Hematopoietic multipotent progenitor cell treated with erythropoietin and hydrocortisone succinate and interleukin-3 and kit ligand, for 6 days (in vitro differentiated cells): ENCODE measurements around the gene NPSR1.

Experiments
- DNase-seq: peaks from one replicate; pipeline ENCODE4 v3.0.0-alpha.2; 2015

The NPSR1 gene

DNA sequence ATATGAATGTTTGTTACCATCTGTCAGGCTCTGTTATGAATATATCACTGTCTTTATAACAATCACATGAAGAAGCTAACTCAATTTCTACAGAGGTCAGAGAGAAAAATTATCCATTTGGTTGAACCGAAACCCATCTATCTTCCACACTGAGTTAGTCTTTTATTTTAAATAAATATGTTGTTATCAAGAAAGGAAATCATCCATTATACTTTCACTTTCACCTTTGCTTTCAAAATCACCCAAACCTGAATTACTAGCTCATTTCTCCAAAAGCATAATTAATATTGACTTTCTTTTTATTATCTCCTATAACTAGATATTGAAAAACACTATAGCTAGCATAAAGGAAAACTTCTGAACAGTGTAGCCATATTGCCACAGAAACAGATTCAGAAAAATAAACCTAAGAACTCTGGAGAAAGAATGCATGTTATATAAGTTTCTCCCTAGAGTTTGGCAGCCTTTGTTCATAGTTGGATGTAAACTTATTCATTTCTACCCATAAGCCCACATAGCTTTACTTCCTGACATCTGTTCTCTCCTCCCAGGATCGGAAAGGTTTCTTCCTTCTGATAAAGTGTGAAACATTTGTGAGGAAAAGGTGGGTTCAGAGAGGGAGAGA lies 66.0 kb downstream of the NPSR1 start:
- no peak for DNase-seq

DNA sequence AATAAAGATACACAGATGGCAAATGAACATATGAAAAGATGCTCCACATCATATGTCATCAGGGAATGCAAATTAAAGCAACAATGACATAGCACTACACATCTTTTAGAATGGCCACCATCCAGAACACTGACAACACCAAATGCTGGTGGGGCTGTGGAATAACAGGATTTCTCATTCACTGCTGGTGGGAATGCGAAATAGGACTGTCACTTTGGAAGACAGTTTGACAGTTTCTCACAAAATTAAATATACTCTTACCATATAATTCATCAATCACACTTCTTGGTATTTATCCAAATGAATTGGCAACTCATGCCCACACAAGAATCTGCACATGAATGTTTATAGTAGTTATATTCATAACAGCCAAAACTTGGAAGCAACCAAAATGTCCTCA lies 68.2 kb downstream of the NPSR1 start:
- no peak for DNase-seq

GRCh38 chr7:34727464-34727995 lies 69.5 kb downstream of the NPSR1 start:
- DNase-seq, result no peak

GRCh38 chr7:34728156-34728555 lies 70.1 kb downstream of the NPSR1 start:
- DNase-seq, result no peak

- DNase-seq, result no peak
These were observed 76.8 kb downstream of the NPSR1 start for GRCh38 chr7:34734771-34735170.

DNA sequence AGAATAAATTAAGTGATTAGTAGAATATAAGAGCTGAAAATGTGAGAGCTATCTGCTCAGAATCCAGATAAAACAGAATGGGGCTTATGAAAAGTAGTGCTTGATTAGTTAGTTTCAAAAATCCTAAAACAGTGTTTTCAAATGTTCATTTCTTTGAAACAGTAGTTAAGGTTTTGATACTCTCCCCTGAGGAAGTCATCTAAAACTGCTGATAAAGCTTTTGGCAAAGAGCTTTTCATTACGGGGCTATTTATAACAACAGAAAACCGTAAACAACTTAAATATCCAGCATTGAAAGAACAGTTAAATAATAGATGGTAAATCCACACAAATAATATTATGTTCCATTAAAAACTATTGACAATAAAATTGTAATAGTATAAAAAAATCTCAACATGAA lies 77.5 kb downstream of the NPSR1 start:
- DNase-seq, result no peak

DNA sequence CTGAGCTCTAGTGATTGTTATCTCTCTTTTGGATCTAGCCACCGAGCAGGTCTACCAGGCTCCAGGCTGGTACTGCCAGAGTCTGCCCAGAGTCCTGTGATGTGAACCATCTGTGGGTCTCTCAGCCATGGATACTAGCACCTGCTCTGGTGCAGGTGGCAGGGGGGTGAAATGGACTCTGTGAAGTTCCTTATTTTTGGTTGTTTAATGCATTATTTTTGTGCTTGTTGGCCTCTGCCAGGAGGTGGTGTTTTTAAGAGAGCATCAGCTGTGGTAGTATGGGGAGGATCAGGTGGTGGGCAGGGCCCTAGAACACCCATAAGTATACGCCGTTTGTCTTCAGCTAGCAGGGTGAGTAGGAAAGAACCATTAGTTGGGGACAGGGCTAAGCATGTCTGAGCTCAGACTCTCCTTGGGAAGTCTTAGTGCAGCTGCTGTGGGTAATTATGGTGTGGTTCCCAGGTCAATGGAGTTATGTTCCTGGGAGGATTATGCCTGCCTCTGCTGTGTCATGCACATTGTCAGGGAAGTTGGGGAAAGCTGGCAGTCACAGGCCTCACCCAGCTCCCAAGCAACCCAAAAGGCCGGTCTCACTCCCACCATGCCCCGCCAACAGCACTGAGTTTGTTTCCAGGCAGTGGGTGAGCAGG lies 81.8 kb downstream of the NPSR1 start:
- no peak for DNase-seq

- DNase-seq, result no peak
These were observed 82.8 kb downstream of the NPSR1 start for GRCh38 chr7:34740840-34741239.

DNA sequence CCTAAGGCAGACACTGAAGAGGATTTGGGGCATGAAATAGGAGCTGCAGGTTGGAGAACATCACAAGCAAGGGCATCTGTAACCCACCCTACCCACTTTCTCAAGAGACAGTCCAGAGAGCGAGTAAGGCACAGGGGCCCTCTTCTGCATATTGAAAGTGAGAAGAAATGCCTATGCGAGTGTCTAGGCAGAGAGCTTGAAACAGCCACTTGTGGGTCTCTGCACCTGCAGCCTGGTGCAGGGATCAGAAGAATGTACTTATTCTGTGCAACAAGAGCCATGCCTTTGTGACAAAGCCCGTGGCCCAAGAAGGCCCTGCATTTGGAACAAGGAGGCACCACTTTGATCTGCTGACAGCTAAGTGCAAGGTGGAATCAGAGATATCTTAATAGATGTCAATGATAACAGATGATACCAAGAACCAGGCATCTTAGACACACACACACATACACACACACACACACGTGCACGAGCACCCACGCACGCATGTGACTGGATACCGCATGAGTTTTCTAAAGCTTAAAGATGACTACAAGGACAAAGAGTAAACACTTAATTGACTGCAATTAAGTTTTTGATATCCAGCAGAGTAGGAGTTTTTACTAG lies 89.3 kb downstream of the NPSR1 start:
- DNase-seq, result no peak

GRCh38 chr7:34747867-34748727 lies 90.1 kb downstream of the NPSR1 start:
- no peak for DNase-seq

DNA sequence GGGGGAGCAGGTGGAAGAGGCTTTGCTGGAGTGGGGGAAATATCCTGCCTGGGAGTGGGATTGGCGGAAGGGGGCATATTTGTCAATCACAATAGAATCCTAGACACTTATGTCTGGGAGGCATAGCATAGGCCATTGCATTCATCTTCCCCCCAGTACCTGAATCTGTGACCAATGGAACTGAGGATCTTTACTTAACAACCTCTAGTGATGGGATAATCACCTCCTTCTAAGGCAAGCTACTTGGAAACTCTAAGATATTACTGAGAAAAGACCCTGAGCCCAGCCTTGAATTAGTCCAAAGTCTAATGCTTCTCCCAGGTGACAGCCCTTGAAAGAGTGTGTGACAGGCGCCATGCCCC lies 90.7 kb downstream of the NPSR1 start:
- no peak for DNase-seq

DNA sequence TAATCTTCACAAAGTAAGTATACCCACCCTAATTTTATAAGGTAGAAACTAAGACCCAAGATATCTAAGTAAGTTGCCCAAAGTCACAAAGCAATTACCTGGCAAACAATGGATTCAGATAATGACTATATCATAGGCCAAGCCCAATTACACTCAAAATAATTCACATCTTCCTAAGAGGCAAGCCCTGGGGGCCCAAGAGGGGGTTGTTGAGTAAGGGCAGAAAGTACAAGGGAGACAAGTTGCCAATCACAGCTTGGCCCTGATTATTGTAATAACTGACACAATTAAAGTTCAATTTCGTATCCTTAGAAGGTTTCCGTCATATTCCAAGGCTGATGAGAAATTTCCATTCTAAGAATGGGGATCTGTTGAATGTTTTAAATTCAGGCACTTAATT lies 91.4 kb downstream of the NPSR1 start:
- no peak for DNase-seq

DNA sequence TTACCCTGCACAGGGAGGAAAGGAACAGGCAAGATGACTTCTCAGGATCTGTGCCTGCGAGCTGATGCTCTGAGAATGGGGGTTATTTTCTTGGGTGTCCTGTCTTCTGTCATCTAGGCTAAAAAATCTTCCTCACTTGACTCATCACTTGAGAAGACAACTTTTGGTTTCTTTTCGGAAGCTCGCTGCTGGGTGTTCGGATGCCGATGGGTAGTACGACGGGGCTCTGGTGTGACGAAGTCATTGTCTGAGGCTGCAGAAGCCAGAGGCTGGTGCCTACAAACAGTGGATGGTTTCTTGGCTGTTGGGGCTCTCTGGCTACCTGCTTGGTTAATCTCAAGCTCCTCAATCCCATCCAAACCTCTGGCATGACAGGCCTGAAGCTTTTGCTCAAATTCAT lies 92.2 kb downstream of the NPSR1 start:
- no peak for DNase-seq

DNA sequence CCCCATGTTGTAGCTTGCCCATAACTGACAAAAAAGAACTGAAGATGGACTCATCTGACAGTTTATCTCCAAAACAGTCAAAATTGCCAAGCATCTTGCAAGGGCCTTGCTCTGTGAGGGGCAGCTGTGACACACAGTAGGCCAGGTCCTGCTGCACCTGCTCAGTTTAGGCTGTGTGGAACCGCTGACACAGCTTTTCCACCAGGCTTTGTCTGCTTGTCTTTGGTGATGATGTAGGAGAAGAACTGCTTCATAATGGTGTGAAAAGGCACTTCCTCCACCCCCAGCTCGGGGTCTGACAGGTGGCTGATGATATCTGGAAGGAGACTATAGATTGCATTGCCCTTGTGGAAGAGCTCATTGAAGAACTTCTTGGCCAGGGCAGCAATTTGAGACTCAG lies 92.6 kb downstream of the NPSR1 start:
- no peak for DNase-seq

GRCh38 chr7:34751725-34752643 lies 94.0 kb downstream of the NPSR1 start:
- no peak for DNase-seq

- no peak for DNase-seq
These were observed 94.9 kb downstream of the NPSR1 start for GRCh38 chr7:34752929-34753328.

DNA sequence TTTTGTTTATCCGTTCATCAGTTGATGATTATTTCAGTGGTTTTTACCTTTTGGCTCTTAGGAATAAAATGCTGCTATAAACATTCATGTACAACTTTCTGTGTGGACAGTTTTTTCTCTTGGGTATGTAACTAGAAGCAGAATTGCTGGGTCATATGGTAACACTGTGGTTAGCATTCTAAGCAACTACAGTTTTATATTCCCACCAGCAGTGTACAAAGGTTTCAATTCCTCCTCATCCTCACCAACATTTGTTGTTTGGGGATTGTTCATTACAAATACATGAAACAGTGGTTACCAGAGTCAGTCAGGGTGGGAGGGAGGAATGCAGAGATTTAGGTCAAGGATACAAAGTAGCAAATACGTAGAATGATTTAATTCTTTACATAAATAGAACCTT lies 97.0 kb downstream of the NPSR1 start:
- DNase-seq, result no peak

DNA sequence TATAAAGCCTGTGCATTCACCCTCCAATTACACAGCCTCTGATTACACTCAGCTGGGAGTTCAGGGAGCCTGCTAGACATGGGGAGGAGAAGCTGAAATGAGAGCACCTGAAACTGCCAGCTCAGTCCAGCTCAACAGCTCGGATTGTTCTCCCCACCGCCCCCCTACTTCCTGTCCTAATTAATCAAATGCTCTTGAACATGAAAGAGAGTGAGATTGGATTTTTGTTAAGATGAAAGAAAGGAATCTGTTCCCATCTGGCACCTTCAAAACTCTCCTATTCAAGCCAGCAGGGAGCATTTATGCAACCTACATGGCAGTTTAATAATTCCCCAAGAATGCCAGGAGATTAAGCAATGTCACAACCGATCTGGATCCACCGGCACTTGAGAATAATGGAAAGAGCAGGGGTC lies 98.0 kb downstream of the NPSR1 start:
- no peak for DNase-seq

GRCh38 chr7:34756691-34757090 lies 98.7 kb downstream of the NPSR1 start:
- no peak for DNase-seq

DNA sequence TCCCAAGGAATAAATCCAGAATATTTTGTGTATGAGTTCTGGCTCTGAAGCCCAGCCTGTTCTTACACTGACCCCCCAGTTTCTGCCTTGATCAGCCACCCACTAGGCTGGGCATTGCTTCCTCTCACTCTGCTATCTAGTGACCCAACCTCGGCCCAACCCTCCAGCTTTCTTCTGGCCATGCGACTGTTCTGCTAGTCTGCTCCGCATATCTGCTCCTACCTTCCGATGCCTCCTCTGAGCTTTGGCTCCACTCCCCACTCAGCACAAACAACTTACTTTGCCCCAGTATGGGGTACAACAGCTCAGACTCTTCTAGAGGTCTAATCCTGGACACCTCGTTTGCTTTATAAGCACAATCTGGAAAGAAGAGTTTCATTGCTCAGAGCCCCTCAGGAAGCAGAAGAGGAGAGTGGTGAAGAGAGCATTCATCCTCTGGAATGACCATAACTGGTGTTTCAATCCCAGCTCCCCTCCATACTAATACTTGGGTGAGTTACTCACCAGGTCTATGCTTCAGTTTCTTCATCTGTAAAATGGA lies 99.6 kb downstream of the NPSR1 start:
- no peak for DNase-seq

DNA sequence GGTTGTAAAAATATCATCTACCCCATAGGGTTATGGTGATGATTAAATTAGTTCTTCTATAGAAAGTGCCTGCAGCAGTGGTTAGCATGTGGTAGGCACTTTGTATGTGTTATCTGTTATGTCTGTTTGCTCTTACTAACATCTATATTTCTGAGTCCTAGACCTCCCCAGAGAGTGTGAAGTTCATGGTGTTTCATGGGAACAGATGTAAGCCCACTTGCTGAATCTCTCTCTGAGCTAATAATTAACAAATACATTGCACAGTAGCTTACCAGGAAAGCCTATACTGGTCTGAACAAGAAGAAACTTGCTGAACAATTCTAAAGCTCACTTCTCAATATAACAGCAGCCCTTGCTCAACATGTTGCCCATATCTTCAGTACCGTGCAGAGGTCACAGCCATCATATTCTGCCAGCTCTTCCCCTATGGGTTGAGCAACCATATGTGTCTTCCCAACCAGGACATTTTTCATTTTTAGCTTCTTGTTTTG lies 100.1 kb downstream of the NPSR1 start:
- no peak for DNase-seq
